Left renal cortex interstitium (tissue), 4 donors: ENCODE measurements around the gene SHMT2. TPM values are rescaled to one million over a fixed set of nuclear protein-coding genes. Genes with fewer than 3 reads are reported as not detected.

Experiments used
- DNase-seq, 4 donors: peaks; one replicate each; pipeline ENCODE4 v3.0.0-alpha.2; 2013; ENCODE audit warnings: low read depth in 4 of 4, low spot score in 2 of 4, missing footprints in 1 of 4
- polyA plus RNA-seq, 4 donors: library from polyadenylated mRNA; unstranded; fragments of 120-200 nt; gene quantifications; one replicate each; pipeline ENCODE4 v1.2.1, GENCODE V29; 2013; ENCODE audit not compliant: insufficient read length in 4 of 4

Gene SHMT2
- polyA plus RNA-seq, 4 donors, result 67.7 to 91.4 (median 77.7) TPM

DNA sequence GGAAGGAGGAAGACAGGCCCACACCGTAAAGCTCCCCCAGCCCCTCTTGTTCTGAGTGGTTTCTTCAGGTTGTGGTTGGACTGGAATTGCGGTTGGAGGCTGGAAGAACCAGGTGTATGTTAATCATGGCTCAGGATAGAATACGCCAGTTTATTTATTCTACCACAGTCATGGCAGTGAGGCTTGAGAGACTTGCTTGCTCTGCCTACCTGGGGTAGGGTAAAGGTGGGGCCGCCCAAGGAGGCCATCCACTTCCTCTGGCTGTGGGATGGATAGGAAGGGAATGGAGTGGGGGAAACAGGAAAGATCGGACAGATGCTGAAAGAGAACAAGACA is 8.1 kb downstream of the SHMT2 start:
- DNase-seq, result no peak

DNA sequence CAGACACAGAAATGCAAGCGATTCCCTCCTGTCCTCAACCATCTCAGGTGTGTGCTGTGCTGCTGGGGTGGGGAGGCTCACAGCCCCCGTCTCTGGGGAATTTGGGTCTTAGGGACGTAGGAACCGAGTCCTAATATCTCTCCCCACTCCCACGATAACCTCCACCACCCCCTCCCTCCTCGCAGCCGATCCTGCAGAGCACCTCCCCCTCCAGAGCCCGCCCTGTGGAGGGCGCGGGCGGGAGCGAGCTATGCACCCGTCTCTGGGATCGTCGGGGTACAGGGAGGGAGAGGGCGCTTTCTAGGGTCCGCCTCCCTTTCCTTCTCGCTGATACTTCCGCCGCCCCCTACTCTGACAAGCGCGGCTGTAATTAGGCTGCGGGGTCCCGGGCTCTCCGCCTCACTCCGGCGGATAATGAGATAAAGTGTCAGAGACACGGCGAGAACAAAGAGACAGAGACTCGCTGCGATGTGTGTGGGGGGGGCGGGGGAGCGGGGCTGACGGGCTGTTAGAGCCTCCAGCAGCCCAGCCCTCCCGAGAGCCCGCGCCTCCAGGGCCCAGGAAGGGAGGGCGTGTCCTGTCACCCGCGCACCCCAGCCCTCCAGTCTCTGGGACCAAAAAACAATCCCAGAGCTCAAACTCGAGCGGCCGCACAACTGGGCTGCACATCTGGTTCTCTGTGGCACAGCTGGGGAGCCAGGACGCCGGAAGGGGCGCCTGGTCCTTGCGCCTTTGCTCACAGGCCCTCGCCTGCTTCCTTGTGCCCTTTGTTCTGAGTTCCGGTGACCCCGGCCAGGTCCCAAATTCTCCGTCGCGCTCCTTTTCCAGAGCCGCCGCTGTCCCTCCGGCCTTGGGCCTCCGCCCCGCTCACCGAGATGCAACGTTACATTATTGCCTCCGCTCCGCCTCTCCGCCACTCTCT is 8.7 kb downstream of the SHMT2 start:
- no peak for DNase-seq

DNA sequence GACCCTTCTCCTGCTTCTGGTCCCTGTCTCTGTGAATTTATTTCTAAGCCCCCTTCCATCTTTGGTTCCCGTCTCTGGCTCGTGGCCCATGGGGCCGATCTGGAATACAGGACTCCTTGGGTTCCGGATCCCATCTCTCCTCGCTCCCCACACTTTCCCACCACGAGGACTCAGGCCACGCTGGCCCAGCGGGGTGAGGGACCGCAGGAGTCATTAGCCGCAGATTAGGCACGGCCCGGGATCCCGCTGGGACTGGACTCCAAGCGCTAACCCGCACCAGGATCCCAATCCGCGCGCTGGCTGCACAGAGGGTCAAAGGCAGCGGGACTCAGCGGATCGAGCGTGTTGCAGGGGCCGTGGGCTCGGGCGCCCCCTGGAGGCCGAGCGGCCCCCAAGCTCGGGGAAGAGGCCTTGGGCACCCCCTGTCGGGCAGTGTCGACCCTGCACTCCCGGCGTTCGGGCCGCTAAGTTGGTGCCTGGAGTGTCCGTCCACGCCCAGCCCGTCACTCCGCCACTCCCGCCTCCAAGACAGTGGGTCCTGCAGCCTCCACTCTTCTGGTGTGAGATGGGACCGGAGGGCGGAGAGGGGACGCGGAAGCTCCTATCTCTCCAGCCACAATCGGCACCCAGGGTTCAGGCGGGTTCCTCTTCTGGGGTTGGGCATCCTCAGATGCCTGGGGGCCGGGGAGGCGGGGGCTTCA is 9.5 kb downstream of the SHMT2 start:
- DNase-seq, result peak in 1 of 4 donors; percentile 67

DNA sequence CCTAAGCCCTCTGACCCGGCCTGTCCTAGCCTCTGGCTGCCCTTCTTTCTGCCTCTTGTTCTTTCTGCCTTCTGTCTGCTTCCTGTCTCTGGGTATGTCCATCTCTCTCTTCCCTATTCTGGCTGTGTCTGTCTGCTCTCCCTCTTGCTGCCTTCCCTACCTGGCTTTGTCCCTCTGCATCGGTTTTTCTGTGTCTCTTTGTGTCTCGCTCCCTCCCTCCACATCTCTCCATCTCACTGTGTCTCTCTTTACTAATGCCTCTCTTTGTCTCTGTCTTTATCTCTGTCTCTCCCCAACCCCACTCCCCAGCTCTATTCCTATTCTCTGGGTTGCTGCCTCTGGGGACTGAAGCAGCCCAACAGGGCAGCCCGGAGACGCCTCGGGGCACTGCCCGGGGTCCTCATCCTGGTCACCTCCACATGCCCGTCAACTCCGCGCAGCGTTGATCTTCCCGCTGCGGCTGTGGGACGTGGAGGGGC is 10.1 kb downstream of the SHMT2 start:
- no peak for DNase-seq

DNA sequence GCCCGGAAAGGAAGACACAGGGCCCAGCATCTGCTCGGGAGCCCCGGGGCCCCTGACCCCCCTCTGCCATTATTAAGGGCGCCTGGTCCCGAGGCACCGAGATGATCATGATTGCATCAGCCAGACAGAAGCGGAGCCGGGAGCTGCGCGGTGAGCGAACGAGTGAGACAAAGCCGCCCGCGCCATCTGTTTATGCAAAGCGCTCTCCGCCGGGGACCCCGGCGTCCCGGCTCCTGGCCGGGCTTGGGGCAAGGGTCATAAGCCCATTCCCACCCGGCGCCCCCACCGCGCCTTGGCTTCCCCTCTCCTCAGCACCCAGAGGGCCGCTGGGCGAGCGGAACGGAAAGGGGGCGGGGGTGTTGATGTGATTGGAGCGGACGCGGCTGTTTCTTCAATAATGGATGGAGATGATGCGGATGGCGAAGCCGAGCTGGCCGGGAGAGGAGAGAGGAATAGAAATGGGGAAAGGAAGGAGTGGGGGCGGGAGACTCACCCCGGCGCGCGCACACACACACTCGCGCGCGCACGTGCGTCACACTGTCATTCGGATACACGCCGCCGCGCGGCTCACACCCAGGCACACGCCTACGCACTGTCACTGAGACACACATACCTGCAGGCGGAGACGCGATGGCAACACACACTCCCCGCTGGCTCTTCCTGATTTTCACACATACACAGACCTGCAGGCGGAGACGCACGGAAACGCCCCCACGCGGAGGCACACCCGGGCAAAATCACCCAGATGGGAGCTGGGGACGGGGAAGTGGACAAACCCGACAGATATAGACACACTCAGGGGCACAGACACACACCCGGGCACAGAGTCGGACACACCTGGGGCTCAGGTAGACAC is 10.8 kb downstream of the SHMT2 start:
- DNase-seq, result no peak

DNA sequence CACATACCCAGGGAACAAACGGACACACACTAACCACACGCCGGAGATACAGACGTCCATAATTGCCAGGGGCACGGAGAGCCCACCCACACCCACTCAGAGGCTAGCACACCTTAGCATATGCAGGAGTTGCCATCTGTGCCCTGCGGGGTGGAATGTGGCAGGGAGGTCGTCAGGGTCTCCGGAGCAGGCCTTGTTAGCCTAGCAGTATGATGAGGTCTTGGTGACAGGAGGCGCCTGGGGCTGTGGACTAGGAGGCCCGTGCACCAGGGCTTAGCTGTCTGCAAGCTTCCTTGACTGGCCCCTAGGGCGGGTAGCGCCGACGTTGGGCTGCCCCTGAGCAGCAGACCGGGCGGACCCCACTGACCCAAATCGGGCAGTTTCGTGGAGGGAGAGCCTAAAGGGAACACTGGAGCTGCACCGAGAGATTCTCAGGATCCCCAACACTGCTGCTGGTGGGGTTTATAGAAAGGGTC is 11.5 kb downstream of the SHMT2 start:
- no peak for DNase-seq

DNA sequence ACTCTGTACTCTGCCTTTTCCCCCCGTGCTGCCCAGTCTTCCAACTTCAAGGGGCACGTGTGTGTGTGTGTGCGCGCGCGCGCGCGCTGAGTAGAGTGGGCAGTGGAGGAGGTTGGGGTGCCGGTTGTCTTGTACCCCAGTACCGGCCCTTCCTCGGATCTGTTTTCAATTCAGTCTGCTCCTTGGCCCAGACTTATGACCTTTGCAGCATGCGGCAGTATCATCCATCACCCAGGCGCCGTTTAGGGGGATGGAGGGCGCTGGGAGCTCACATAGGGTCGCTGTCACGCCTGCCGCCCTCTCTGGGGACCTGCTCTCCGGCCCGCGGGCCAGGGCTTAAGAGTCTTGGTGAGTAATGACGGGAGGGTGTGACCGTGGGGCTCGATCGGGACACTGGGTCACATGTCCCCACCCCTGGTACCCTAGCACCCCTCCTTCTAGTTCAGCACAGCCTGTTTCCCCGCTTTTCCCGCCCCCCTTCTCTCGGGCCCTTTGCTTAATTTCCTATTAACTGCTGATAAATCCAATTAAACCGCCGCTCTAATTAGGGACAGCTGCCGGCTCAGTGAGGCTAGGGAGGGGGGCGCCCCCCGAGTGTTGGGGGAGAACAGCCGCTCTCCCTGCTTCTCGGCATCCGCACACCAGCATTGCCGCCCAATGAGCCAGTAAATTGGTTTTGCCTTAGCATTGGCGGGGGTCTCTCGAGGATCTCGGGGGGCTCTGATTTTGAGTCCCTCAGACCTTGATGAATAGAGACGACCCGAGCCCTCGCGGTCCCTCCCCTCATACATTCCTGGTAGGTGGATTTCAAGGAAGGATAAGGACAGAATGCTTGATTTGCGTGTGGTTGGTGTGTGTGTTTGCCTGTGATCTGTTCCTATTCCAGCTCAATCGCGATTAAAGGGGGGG is 12.1 kb downstream of the SHMT2 start:
- DNase-seq, result no peak

DNA sequence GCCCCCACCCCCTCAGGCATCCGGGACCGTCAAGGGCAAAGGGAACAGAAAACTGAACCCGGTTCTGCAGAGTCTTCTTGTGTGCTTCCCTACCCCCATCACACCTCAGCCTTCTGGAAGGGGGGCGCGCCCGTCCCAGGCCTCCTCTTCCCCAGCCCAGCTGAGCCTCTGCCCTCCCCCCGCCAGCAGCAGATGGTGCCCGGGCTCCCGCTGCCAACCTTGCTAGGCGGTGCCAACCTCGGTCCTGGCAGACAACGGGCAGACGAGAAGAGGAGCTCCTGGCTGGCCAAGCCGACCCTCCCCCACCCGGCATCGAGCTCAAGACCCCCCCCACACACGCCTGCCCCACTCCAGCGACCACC is 12.8 kb downstream of the SHMT2 start:
- no peak for DNase-seq

DNA sequence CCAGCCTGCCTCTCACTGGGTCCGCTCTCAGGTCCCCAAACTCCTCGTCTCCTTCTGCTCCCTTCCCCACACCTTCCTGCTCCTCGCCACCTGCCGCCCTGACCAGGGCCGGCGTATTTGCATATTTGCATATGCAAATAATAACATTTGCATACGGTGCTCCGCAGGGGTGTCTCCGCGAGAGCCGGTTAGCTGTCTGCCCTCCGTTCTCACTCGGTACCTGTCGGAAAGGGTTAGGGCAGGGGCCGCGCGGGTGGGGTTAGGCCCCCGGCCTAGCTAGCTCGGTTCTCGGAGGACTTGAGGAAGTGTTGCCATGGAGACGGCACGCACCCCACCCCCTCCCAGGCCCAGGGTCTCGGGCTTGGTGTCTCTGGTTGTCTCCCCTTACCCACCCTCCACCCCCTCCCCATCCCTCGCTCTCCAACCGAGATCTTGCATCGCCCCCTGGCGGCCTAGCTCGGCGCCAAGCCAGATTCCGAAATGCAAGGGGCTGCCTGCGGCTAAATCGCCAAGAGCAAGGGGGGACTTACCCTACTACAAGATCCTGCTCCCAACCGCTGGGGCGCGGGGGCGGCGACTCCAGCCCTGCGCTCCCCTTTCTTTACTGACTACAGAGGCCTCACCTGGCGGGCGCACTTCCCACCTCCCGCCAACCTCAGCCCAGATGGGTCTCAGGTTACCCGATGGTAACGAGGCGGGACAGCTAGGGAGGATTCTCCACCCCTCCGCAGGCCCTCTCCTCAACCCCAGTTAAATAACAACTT is 13.4 kb downstream of the SHMT2 start:
- DNase-seq, result peak in 2 of 4 donors; percentile 75 to 78

DNA sequence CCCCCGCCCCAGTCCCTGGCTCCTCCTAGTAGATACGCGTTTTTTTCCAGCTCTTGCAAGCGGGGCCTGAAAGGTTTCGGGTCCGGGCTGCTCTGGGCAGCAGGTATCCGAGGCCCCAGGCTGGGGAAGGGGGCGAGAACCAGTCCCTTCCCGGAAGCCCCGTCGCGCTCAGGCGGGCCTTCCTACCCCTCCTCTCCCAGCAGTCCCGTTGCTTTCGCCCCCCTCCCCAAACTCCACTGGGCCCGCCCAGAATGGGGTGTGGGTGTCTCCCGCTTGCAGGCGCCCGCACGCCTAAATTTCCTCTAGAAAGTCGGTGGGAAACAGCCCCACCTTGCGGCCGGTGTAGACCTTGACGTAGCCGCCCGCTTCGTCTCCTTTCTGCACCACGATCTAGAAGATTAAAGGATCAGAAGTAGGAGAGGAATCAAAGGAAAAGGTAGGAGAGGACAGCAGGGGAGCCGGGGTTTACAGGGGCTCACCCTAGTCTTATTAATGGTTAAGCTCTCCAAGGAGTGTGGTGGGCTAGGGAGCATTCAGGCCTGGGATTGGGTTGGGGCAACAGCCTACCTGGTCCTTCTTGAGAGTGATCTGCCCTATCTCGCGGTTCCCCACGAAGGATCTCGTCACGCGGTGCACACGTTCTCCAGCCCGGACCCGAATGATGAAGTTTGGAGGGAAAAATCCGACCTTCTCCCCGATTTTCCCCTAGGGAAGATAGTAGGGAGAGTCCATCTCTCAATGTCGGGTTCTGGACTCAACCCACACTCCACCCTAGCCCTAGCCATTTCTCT is 14.2 kb downstream of the SHMT2 start:
- DNase-seq, result peak in 2 of 4 donors; percentile 61 to 69

DNA sequence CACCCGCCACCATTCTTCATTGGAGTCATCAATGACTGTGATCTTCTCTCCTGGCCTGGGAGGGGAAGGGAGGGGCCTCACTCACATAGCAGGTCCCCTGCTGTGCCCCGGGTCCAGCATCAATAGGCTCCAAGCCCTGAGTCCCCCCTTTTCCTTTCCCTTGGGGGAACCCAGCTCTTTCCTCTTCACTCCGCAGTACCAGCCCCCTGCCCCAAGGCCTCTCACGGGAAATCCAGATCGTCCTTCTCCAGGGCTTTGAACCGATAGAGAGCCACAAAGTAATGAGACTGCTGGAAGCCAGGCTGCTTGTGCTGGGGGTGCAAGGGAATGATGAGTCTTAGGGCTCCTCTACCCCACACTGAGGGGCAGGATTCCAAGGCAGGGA is 14.8 kb downstream of the SHMT2 start:
- no peak for DNase-seq

DNA sequence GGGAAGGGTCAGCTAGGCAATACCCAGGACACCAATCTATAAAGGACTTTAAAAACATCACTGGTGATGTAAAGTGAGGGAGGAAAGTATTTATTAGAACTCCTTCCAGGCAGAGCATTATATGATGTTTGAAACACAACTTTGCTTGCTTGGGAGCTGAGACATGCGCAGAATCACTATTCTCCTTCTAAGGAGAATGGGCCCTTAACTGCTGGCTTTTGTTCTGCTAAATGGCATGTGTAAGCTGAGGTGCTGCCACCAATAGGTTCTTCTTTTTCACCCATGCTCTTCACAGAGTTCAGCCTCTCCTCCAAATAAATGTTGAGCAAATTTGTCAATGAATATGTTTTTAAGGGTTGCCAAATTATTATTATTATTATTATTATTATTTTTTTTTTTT is 17.5 kb downstream of the SHMT2 start:
- no peak for DNase-seq

DNA sequence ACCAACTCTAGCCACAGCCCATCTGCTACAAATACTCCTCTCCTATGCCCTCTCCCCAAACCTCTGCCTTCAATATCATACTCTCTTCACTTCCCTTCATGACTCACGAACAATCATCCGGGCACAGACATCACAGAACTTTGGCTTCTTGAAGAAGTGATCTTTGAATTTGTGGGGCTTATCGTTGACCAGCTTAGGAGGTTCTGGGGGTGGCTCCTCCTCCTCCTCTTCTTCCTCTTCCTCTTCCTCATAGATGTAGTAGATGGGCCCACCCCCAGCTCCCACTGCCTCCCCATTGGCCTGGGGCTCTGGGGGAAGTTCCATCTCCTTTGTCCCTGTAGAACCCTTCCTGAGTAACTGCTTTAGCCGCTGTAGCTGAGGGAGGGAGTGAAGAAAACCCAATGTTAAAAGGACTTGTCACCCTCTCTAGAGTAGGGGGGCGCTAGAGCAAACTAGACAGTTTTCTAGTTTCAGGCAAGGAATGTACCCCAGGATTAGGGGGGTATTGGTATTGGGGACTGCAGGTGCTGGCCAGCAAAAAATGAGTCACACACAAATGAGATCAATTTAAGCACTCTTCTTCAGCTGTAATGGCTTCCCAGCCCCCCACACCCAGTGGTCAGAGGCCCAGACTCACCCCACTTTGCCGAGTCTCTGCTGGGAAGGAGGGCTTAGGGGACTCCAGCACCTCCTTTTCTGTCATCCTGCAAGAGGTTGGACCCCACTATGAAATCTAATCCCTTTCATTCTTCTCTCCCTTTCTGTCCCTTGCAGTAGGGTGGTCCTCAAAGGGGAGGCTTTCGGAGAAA is 19.6 kb downstream of the SHMT2 start:
- DNase-seq, result no peak

DNA sequence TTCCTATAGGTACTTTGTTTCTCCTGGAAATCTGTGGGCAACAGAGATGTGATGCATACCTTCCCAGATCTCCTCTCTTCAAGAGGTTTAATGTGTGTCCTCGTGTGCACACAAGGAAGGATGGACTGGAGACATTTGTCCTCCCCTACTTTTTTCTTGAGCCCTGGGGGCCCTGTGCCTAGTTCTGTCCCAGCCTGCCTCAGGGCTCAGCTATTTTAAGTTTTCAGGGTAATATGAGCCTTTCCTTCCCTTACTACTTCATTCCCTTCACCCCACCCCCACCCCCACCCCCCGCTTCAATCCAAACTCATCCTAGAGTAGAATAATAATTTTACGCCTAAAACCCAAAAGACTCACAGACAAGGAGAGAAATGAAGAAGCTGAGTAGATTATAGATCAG is 21.0 kb downstream of the SHMT2 start:
- no peak for DNase-seq

DNA sequence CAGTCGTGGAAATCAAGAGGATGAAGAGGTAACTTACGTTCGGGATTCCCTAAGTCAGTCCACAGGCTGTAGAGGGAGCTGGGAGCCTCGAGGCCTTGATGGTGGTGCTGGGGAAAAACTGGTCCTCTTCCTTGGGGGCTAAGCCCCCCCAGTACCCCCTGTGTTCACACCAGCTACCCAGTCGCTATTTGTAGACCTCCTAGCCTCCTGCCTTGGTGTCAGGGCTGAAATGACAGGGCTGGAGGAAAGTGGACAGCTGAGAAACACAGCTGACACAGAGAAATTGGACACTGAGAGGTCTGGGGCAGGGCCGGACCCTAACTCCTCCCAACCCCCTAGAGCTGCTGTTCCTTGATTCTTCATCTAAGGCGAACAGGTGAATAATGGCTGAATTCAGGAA is 21.4 kb downstream of the SHMT2 start, which contains the start of gene STAC3:
TSS of gene STAC3 (minus strand) at position 232 of the 400 bp plus-strand sequence. CDS start 1,551 bp downstream, outside the sequence.
- DNase-seq, result no peak

DNA sequence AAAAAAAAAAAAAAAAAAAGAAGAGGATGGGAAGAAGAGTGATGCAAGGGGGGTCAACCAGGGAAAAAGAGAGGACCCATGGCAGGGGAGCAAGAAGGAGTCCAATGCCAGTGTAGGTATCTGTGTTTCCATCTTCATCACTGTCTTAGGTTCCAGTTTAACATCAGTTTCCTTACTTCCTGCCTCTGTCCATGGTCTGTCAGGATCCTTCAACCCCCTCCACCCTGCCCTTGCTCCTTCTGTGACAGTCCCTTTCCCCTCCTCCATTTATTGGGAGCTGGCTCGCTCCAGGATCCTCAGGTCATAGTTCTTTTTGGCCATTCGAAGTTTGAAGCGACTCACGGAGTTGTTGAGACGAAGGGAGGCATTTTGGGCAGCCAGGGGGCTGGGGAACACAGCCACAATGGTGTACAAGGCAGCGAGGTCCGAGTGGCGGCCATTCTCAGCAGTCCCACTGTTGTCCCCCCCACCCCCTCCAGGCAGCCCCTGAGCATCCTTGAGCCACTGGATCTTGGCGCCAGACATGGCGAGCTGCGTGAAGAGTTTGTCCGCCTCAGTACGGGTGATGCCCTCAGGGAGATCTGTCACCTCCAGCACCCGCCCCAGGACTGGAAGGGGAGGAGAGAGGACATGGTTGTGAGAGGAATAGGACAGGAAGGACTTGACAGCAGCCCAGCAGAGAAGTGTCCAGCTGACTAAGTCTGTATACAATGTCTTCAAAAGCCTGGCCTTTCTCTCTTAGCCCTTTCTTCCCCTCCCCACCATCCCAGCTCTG is 25.2 kb downstream of the SHMT2 start:
- no peak for DNase-seq

DNA sequence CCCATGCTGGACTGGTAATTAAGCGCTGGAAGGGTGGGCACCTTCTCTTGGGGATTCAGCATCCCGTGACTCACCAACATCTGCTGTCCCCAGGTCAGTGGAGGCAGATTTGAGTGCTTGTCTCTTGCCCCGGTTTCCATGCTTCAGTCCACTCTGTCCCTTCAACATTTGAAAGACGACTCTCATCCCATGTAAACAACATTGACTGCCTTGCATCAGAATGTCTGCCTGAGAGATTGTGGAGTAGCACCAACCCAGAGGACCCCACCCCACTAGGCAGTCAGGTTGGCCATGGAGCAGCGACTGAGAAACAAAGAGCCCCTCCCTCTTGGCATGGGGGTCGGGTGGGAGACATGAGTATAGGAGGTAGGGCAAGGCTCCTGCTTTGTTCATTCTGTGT is 26.4 kb downstream of the SHMT2 start:
- no peak for DNase-seq
